HepG2 (cell line): ENCODE measurements around the gene UBASH3A. TPM values are rescaled to one million over a fixed set of nuclear protein-coding genes. Genes with fewer than 3 reads are reported as not detected.

Experiments used
- ATAC-seq: fragments of 200-7000 bp; cut with Tn5 transposase; 3 replicates; pipeline ENCODE4 v1.9.1; 2020; ENCODE audit warnings: mild to moderate bottlenecking, moderate library complexity
- BruUV-seq: library from RNA; stranded (reverse); fragments of 400-500 nt; replicated peaks from 2 replicates; lab custom pipeline; 2021; lab: Mats Ljungman, UMichigan
- CTCF ChIA-PET: fragments of 300-600 bp; formaldehyde crosslinking; extraction: SDS; loops from one replicate; lab custom pipeline; 2021; ENCODE audit warnings: low total read pairs, inconsistent platforms, low intra/inter-chr PET ratio; lab: Yijun Ruan, JAX
- POLR2A ChIA-PET: fragments of 350-600 bp; sonication (Branson Sonifier 250); formaldehyde crosslinking; loops from one replicate; lab custom pipeline; 2020; ENCODE audit warnings: antibody characterized with exemption, inconsistent platforms; lab: Yijun Ruan, JAX
- DNase-seq: peaks from one replicate; pipeline ENCODE4 v3.0.0-alpha.2; 2015; ENCODE audit warnings: low spot score
- FAIRE-seq: peaks from 3 replicates; lab custom pipeline; 2011; peaks lifted over from hg19 to GRCh38; lab: Jason Lieb, UNC
- H2AFZ ChIP-seq: one replicate; pipeline ENCODE4 v1.6.1; 2011; ENCODE audit warnings: low read length, inconsistent platforms
- H3K27ac ChIP-seq: fragments of 300-600 bp; 3 replicates; pipeline ENCODE4 v1.8.0; 2011; ENCODE audit warnings: mixed run types, mild to moderate bottlenecking, mixed read lengths, low read length, inconsistent platforms; ENCODE audit not compliant: insufficient read depth; ENCODE audit errors: extremely low read length
- H3K27me3 ChIP-seq, 2 experiments: fragments of 200-600 bp in 1 of 2; 2 replicates in 1 of 2; 3 replicates in 1 of 2; pipeline versions ENCODE4 v1.6.0 to v1.8.0; 2011; ENCODE audit warnings: low read length in 2 of 2, mild to moderate bottlenecking in 2 of 2, moderate library complexity in 2 of 2, inconsistent platforms in 1 of 2; ENCODE audit not compliant: insufficient read depth in 2 of 2, control insufficient read depth in 1 of 2
- H3K36me3 ChIP-seq, 2 experiments: fragments of 200-600 bp in 1 of 2; replicated peaks in 1 of 2; 2 replicates in 1 of 2; 3 replicates in 1 of 2; pipeline versions ENCODE4 v1.5.1 to v1.8.0; 2011; ENCODE audit warnings: low read length in 2 of 2, inconsistent platforms in 1 of 2; ENCODE audit not compliant: insufficient read depth in 2 of 2, control insufficient read depth in 1 of 2
- H3K4me1 ChIP-seq: 2 replicates; pipeline ENCODE4 v1.5.1; 2012; ENCODE audit warnings: low read length, inconsistent platforms; ENCODE audit not compliant: insufficient read depth
- H3K4me2 ChIP-seq: 2 replicates; pipeline ENCODE4 v1.6.0; 2011; ENCODE audit warnings: low read depth, low read length, inconsistent platforms
- H3K4me3 ChIP-seq, 3 experiments: fragments of 200-600 bp in 1 of 3; sonication (generic), shearing (Covaris generic) in 1 of 3; replicated peaks in 1 of 3; 2 replicates each; pipeline ENCODE4 v1.5.1; 2011 to 2016; ENCODE audit warnings: low read length in 3 of 3, inconsistent platforms in 2 of 3, low read depth in 2 of 3, mild to moderate bottlenecking in 2 of 3, control low read depth in 1 of 3, mixed read lengths in 1 of 3; ENCODE audit not compliant: insufficient read depth in 1 of 3
- H3K79me2 ChIP-seq: one replicate; pipeline ENCODE4 v1.6.1; 2011; ENCODE audit warnings: low read length, inconsistent platforms; ENCODE audit not compliant: insufficient read depth
- H3K9ac ChIP-seq: 2 replicates; pipeline ENCODE4 v1.6.0; 2011; ENCODE audit warnings: mild to moderate bottlenecking, low read depth, low read length, inconsistent platforms; ENCODE audit not compliant: insufficient read depth
- H3K9me3 ChIP-seq: 2 replicates; pipeline ENCODE4 v1.5.1; 2012; ENCODE audit warnings: mild to moderate bottlenecking, low read length
- H4K20me1 ChIP-seq: 2 replicates; pipeline ENCODE4 v1.6.0; 2011; ENCODE audit warnings: inconsistent platforms, mild to moderate bottlenecking, low read length, moderate library complexity; ENCODE audit not compliant: insufficient read depth
- KLF15 ChIP-seq: sonication (generic); formaldehyde crosslinking; IDR thresholded peaks from 2 replicates; pipeline ENCODE4 v1.8.1; 2023; ENCODE audit warnings: borderline replicate concordance, mild to moderate bottlenecking, inconsistent platforms, missing genetic modification reagents, mixed read lengths
- NCOA1 ChIP-seq: sonication (generic); formaldehyde crosslinking; IDR thresholded peaks from 2 replicates; pipeline ENCODE4 v1.9.0; 2021; ENCODE audit warnings: missing genetic modification reagents
- NONO ChIP-seq, 2 experiments: fragments of 450-650 bp in 1 of 2; sonication (generic) in 1 of 2; formaldehyde crosslinking in 1 of 2; IDR thresholded peaks in 1 of 2; conservative IDR thresholded peaks in 1 of 2; 2 replicates each; pipeline versions ENCODE4 v1.6.1 to v1.8.0; 2017 to 2022; ENCODE audit warnings: mild to moderate bottlenecking in 1 of 2, missing genetic modification reagents in 1 of 2, moderate library complexity in 1 of 2
- SIN3B ChIP-seq: fragments of 150-350 bp; IDR thresholded peaks from 2 replicates; pipeline ENCODE4 v1.6.1; 2014; ENCODE audit warnings: low read length
- U2AF2 ChIP-seq: fragments of 200-400 bp; formaldehyde crosslinking; IDR thresholded peaks from 2 replicates; pipeline ENCODE4 v1.6.1; 2017; ENCODE audit warnings: low read depth, mild to moderate bottlenecking, low read length
- ZBTB8A ChIP-seq: sonication (generic); formaldehyde crosslinking; IDR thresholded peaks from 2 replicates; pipeline ENCODE4 v1.4.0; 2020; ENCODE audit warnings: mild to moderate bottlenecking, low read depth, missing genetic modification reagents, borderline replicate concordance
- ZFP90 ChIP-seq: sonication (generic); formaldehyde crosslinking; IDR thresholded peaks from 2 replicates; pipeline ENCODE4 v1.8.0; 2022; ENCODE audit warnings: missing genetic modification reagents, mild to moderate bottlenecking, inconsistent platforms, borderline replicate concordance
- ZNF567 ChIP-seq: sonication (generic); formaldehyde crosslinking; IDR thresholded peaks from 2 replicates; pipeline ENCODE4 v1.8.1; 2023; ENCODE audit warnings: mild to moderate bottlenecking, missing genetic modification reagents, borderline replicate concordance
- WGBS: methylation state at CpG from one replicate; pipeline ENCODE4 v1.1.6; 2017; ENCODE audit warnings: low lambda C conversion rate; 5-methylcytosine and 5-hydroxymethylcytosine counted together
- in situ Hi-C: cut with HindIII; loops from 2 replicates; pipeline ENCODE4 v1.10.0; 2017; ENCODE audit warnings: low pct_unique_long_range_greater_than_20kb; ENCODE audit not compliant: extremely low pct_ligation_motif_present
- intact Hi-C: fragments of 100-400 bp; cut with micrococcal nuclease; formaldehyde crosslinking; loops from one replicate; pipeline ENCODE4 v1.10.0; 2022; ENCODE audit not compliant: unreplicated experiment
- polyA plus RNA-seq, 8 experiments: library from polyadenylated mRNA; depleted of rRNA in 3 of 8; stranded (reverse) in 7 of 8; unstranded in 1 of 8; fragments of >200 nt; fragmentation: Illumina TruSeq in 4 of 8; extraction: Trizol in 4 of 8; gene quantifications; 2 replicates each; pipeline versions ENCODE4 v1.2.1 to v1.2.3, GENCODE V29; 2011 to 2016; ENCODE audit warnings: low read depth in 4 of 8, missing spikeins in 1 of 8, mixed read lengths in 1 of 8; ENCODE audit not compliant: insufficient read depth in 1 of 8
- total RNA-seq, 5 experiments: library from RNA; depleted of rRNA; stranded (reverse); fragments of >200 nt; fragmentation: Illumina TruSeq; extraction: Trizol; gene quantifications; 2 replicates each; pipeline ENCODE4 v1.2.3, GENCODE V29; 2016; ENCODE audit warnings: low read depth in 1 of 5
- TF ChIP-seq, protein P1 (sequence below): sonication (generic); formaldehyde crosslinking; IDR thresholded peaks from 2 replicates; pipeline ENCODE4 v1.4.0; 2020; ENCODE audit warnings: missing genetic modification reagents, borderline replicate concordance

Gene UBASH3A
- total and polyA plus RNA-seq, 2 of the 13 experiments (the other 11 are each of a cell fraction or from before 2014, with no cell fraction given) = not detected

DNA sequence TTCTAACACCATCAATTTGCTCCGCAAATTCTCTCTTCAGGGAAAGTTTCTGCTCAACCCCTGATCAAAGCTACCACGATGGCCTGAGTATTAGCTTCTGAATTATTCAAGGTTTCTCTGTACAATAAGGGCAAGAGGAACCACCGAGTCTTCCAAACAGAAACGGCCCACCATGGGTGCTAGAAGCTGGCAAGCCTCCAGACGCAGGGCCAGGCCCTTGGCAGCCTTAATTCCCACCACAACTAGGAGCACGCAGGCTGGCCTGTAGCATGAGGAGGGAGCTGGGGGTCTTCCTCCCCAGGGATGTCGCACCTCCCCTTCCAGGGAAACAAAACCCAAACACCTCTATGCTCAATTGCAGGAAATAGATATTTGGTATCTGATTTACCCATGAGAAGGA lies 81.3 kb downstream of the UBASH3A start:
- Histone ChIP-seq H3K9ac (no peak overlapping the region), H3K36me3 (no peaks in the 10 kb centered on the region), H3K27me3 (peaks cover 1 to 21% of the 10 kb centered on the region in 2 experiments; a peak in 2 of 5 replicates), H3K4me2 (no peak overlapping the region), H4K20me1 (no peaks in the 10 kb centered on the region), H3K4me1 (no peaks in the 10 kb centered on the region), H2AFZ (no peak overlapping the region), H3K27ac (no peak overlapping the region), H3K9me3 (0 out of 2 replicates have a peak, but pooled peaks cover 5% of the 10 kb centered on the region), H3K79me2 (no peaks in the 10 kb centered on the region), H3K4me3 (no peak overlapping the region)
- intact Hi-C loops = no loop called here
- FAIRE-seq = no peak
- WGBS = 18% methylated on average over 5 of the region's 7 CpGs
- in situ Hi-C loops = no loop called here
- no peak for TF ChIP-seq ZFP90 (CRISPR knock-in tag)
- TF ChIP-seq NCOA1 (CRISPR knock-in tag) = no peak
- TF ChIP-seq, protein P1, sequence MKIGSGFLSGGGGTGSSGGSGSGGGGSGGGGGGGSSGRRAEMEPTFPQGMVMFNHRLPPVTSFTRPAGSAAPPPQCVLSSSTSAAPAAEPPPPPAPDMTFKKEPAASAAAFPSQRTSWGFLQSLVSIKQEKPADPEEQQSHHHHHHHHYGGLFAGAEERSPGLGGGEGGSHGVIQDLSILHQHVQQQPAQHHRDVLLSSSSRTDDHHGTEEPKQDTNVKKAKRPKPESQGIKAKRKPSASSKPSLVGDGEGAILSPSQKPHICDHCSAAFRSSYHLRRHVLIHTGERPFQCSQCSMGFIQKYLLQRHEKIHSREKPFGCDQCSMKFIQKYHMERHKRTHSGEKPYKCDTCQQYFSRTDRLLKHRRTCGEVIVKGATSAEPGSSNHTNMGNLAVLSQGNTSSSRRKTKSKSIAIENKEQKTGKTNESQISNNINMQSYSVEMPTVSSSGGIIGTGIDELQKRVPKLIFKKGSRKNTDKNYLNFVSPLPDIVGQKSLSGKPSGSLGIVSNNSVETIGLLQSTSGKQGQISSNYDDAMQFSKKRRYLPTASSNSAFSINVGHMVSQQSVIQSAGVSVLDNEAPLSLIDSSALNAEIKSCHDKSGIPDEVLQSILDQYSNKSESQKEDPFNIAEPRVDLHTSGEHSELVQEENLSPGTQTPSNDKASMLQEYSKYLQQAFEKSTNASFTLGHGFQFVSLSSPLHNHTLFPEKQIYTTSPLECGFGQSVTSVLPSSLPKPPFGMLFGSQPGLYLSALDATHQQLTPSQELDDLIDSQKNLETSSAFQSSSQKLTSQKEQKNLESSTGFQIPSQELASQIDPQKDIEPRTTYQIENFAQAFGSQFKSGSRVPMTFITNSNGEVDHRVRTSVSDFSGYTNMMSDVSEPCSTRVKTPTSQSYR (CRISPR knock-in tag) = no peak
- TF ChIP-seq KLF15 (CRISPR knock-in tag) = no peak
- no peak for TF ChIP-seq NONO (IDR thresholded peaks at IDR 0.05)
- TF ChIP-seq NONO (CRISPR knock-in tag; conservative IDR thresholded peaks at IDR 0.05) = no peak
- TF ChIP-seq U2AF2 = no peak
- TF ChIP-seq ZBTB8A (CRISPR knock-in tag) = no peak
- TF ChIP-seq SIN3B = no peak
- no peak for TF ChIP-seq ZNF567 (CRISPR knock-in tag)
- ChIA-PET POLR2A (no interaction called here), CTCF (no interaction called here)
- no peak for DNase-seq
- ATAC-seq = no peak
- BruUV-seq = no TSS peak
